Activated naive CD8-positive, alpha-beta T cell treated with anti-CD3 and anti-CD28 coated beads for 36 hours (primary cell): ENCODE results near the gene DTHD1. TPM values are rescaled to one million over a fixed set of nuclear protein-coding genes. Genes with fewer than 3 reads are reported as not detected.
A peak's percentile ranks its signal among the peaks of the same experiment; 100 is the strongest.

ENCODE experiments used
- DNase-seq: peaks from one replicate; pipeline ENCODE4 v3.0.0; 2021
- H3K27ac Mint-ChIP-seq: one replicate; pipeline ENCODE4 v1.8.0; 2022; ENCODE audit warnings: mild to moderate bottlenecking, moderate library complexity, mixed read lengths
- H3K27me3 Mint-ChIP-seq: one replicate; pipeline ENCODE4 v1.8.0; 2022; ENCODE audit warnings: mild to moderate bottlenecking, mixed read lengths
- H3K36me3 Mint-ChIP-seq: one replicate; pipeline ENCODE4 v1.8.0; 2021; ENCODE audit warnings: mild to moderate bottlenecking, mixed read lengths
- H3K4me1 Mint-ChIP-seq: one replicate; pipeline ENCODE4 v1.8.0; 2021; ENCODE audit warnings: mixed read lengths
- H3K4me3 Mint-ChIP-seq: one replicate; pipeline ENCODE4 v1.8.0; 2022; ENCODE audit warnings: mild to moderate bottlenecking, moderate library complexity, mixed read lengths
- H3K9me3 Mint-ChIP-seq: one replicate; pipeline ENCODE4 v1.8.0; 2022; ENCODE audit warnings: mixed read lengths
- total RNA-seq, 2 experiments: library from RNA; stranded (reverse); gene quantifications; one replicate each; pipeline ENCODE4 v1.2.3, GENCODE V29; 2021

DTHD1 gene
- total RNA-seq, 2 experiments from 2014 or later, result 0.08 to 0.12 TPM

GRCh38 chr4:36286481-36286871, 5.1 kb downstream of the DTHD1 start:
- Mint-ChIP-seq H3K4me1 (peaks cover 40% of the 10 kb centered on the region), H3K27me3 (no peaks in the 10 kb centered on the region), H3K27ac (peak overlapping the region; percentile 89), H3K4me3 (peak overlapping the region; percentile 5), H3K9me3 (no peaks in the 10 kb centered on the region), H3K36me3 (peaks cover 3% of the 10 kb centered on the region)
- DNase-seq, result no peak

- no peak for DNase-seq
- H3K36me3 Mint-ChIP-seq, result peaks cover 3% of the 10 kb centered on the region
- H3K4me1 Mint-ChIP-seq, result peaks cover 35% of the 10 kb centered on the region
- no peaks in the 10 kb centered on the region for H3K9me3 Mint-ChIP-seq
- no peaks in the 10 kb centered on the region for H3K27me3 Mint-ChIP-seq
- no peak overlapping the region for H3K27ac Mint-ChIP-seq
- no peak overlapping the region for H3K4me3 Mint-ChIP-seq
Observed at GRCh38 chr4:36288731-36289426, 7.5 kb downstream of the DTHD1 start.

DNA sequence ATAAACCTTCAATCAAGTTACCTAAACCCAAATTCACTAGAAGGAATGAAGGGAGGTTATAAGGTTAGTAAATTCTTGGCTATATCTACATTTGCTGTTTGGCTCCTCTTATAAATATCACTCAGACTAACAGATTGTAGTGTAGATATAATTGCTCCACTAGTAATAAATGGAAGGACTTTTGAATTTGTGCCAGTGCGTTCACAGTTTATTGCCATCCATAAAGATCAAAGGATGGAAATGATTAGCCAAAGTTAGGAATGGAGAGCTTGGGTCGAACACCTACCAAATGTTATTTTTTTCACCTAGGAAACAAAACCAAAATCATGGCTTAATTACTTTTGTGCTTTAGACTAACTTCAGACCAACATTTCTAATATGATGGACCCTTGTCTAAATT, 9.2 kb downstream of the DTHD1 start:
- H3K4me1 Mint-ChIP-seq, result peaks cover 19% of the 10 kb centered on the region
- no peaks in the 10 kb centered on the region for H3K27me3 Mint-ChIP-seq
- H3K4me3 Mint-ChIP-seq, result no peak overlapping the region
- H3K27ac Mint-ChIP-seq, result no peak overlapping the region
- no peaks in the 10 kb centered on the region for H3K9me3 Mint-ChIP-seq
- H3K36me3 Mint-ChIP-seq, result peaks cover 3% of the 10 kb centered on the region
- DNase-seq, result no peak

- Mint-ChIP-seq H3K4me3 (no peak overlapping the region), H3K27me3 (no peaks in the 10 kb centered on the region), H3K9me3 (no peaks in the 10 kb centered on the region), H3K36me3 (no peaks in the 10 kb centered on the region), H3K4me1 (peaks cover 7% of the 10 kb centered on the region), H3K27ac (no peak overlapping the region)
- DNase-seq, result no peak
Observed at GRCh38 chr4:36292556-36293188, 11.3 kb downstream of the DTHD1 start.

DNA sequence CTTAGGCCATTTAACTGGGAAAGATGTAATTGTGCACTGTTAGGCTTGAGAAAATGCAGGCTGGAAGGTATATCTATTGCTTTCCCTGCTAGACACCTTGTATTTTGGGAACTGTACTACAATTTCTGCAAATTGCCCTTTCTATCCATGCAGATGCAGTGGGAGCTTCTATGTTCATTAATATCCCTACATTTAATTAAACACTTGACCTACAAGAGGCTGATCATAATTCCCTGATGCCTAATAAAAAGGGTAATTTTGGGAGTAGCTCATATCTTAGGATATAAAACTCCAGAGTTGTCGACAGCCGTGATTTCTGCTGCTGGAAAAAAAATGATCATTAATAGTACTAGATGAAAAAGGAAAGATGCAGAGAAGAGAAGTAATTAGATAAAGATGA, 19.7 kb downstream of the DTHD1 start:
- H3K27ac Mint-ChIP-seq, result no peak overlapping the region
- DNase-seq, result no peak
- no peak overlapping the region for H3K4me3 Mint-ChIP-seq
- no peaks in the 10 kb centered on the region for H3K9me3 Mint-ChIP-seq
- H3K4me1 Mint-ChIP-seq, result peaks cover 11% of the 10 kb centered on the region
- H3K36me3 Mint-ChIP-seq, result no peaks in the 10 kb centered on the region
- H3K27me3 Mint-ChIP-seq, result peaks cover 5% of the 10 kb centered on the region

GRCh38 chr4:36303426-36304137, 22.2 kb downstream of the DTHD1 start:
- Mint-ChIP-seq H3K9me3 (no peaks in the 10 kb centered on the region), H3K27me3 (peaks cover 5% of the 10 kb centered on the region), H3K4me3 (no peak overlapping the region), H3K36me3 (no peaks in the 10 kb centered on the region), H3K4me1 (peaks cover 11% of the 10 kb centered on the region), H3K27ac (peak overlapping the region; percentile 49)
- DNase-seq, result no peak

DNA sequence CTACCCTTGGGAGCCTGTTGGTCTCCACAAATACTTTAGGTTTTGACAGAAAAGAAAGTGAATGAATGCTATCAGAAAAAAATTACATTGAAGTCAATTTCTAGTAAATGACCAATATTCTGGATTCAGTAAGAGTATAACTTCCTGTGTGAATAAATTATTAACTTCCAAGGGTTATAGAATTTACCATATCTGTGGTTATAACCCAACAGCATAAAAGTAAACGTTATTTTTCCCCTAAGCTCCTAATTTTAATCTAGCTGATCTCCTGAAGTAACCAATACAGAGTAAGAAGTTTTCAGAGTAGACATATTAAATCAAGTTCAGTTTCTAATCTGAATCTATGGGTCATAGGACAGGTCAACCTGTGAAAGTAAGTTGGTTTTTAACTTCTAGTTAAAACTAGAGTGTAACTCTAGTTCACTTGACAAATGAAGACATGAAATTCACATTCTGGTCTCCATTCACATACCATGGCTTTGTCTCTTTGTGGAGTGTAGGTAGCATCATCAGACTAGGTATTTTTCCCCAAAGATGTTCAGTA, 22.8 kb downstream of the DTHD1 start:
- no peak overlapping the region for H3K4me3 Mint-ChIP-seq
- peaks cover 5% of the 10 kb centered on the region for H3K27me3 Mint-ChIP-seq
- H3K4me1 Mint-ChIP-seq, result peaks cover 11% of the 10 kb centered on the region
- DNase-seq, result no peak
- H3K36me3 Mint-ChIP-seq, result no peaks in the 10 kb centered on the region
- no peaks in the 10 kb centered on the region for H3K9me3 Mint-ChIP-seq
- peak overlapping the region; percentile 31 for H3K27ac Mint-ChIP-seq

- Mint-ChIP-seq H3K27me3 (no peaks in the 10 kb centered on the region), H3K4me1 (peaks cover 24% of the 10 kb centered on the region), H3K4me3 (no peak overlapping the region), H3K36me3 (no peaks in the 10 kb centered on the region), H3K27ac (no peak overlapping the region), H3K9me3 (no peaks in the 10 kb centered on the region)
- no peak for DNase-seq
Observed at GRCh38 chr4:36308150-36308549, 26.7 kb downstream of the DTHD1 start.

- no peaks in the 10 kb centered on the region for H3K36me3 Mint-ChIP-seq
- no peak overlapping the region for H3K27ac Mint-ChIP-seq
- H3K4me3 Mint-ChIP-seq, result no peak overlapping the region
- no peak for DNase-seq
- peaks cover 13% of the 10 kb centered on the region for H3K4me1 Mint-ChIP-seq
- no peaks in the 10 kb centered on the region for H3K9me3 Mint-ChIP-seq
- H3K27me3 Mint-ChIP-seq, result no peaks in the 10 kb centered on the region
Observed at GRCh38 chr4:36310216-36310615, 28.8 kb downstream of the DTHD1 start.

- Mint-ChIP-seq H3K9me3 (no peaks in the 10 kb centered on the region), H3K27me3 (no peaks in the 10 kb centered on the region), H3K4me1 (peaks cover 13% of the 10 kb centered on the region), H3K36me3 (no peaks in the 10 kb centered on the region), H3K27ac (peak overlapping the region; percentile 36), H3K4me3 (peak overlapping the region; percentile 44)
- DNase-seq, result no peak
Observed at GRCh38 chr4:36310793-36311192, 29.4 kb downstream of the DTHD1 start.

GRCh38 chr4:36312511-36312910, 31.1 kb downstream of the DTHD1 start:
- Mint-ChIP-seq H3K36me3 (no peaks in the 10 kb centered on the region), H3K4me1 (peaks cover 18% of the 10 kb centered on the region), H3K9me3 (no peaks in the 10 kb centered on the region), H3K4me3 (no peak overlapping the region), H3K27ac (no peak overlapping the region), H3K27me3 (no peaks in the 10 kb centered on the region)
- no peak for DNase-seq

GRCh38 chr4:36313301-36313700, 31.9 kb downstream of the DTHD1 start:
- DNase-seq, result no peak
- no peaks in the 10 kb centered on the region for H3K9me3 Mint-ChIP-seq
- H3K36me3 Mint-ChIP-seq, result no peaks in the 10 kb centered on the region
- no peak overlapping the region for H3K27ac Mint-ChIP-seq
- H3K4me3 Mint-ChIP-seq, result no peak overlapping the region
- peaks cover 25% of the 10 kb centered on the region for H3K4me1 Mint-ChIP-seq
- H3K27me3 Mint-ChIP-seq, result no peaks in the 10 kb centered on the region

DNA sequence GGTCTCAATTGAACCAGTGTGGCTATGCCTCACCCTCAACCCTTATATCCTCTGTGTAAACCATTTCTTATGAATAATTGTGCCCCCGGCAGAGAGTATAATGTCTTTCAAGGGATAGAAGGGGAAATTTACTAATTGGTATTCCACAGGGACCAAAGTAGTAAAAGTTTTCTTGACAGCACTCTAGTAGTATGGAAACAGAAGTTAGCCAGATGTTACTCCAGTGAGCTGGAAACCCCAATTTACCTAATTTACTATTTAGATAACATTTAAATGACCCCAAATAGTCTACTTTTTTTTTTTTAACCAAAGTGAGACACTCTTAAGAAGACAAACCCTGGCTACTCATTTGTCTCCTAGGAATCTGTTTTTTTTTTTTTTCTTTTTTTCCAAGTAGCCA, 32.3 kb downstream of the DTHD1 start:
- H3K4me1 Mint-ChIP-seq, result peaks cover 25% of the 10 kb centered on the region

GRCh38 chr4:36316607-36317006, 35.2 kb downstream of the DTHD1 start:
- H3K9me3 Mint-ChIP-seq, result no peaks in the 10 kb centered on the region
- H3K4me1 Mint-ChIP-seq, result peaks cover 31% of the 10 kb centered on the region
- H3K36me3 Mint-ChIP-seq, result no peaks in the 10 kb centered on the region
- no peak overlapping the region for H3K4me3 Mint-ChIP-seq
- no peak for DNase-seq
- H3K27ac Mint-ChIP-seq, result no peak overlapping the region
- no peaks in the 10 kb centered on the region for H3K27me3 Mint-ChIP-seq

More for the DNA sequence above, 32.3 kb downstream of the DTHD1 start:
- H3K9me3 Mint-ChIP-seq, result no peaks in the 10 kb centered on the region
- peak overlapping the region; percentile 43 for H3K27ac Mint-ChIP-seq
- DNase-seq, result no peak
- no peak overlapping the region for H3K4me3 Mint-ChIP-seq
- no peaks in the 10 kb centered on the region for H3K36me3 Mint-ChIP-seq
- H3K27me3 Mint-ChIP-seq, result no peaks in the 10 kb centered on the region

GRCh38 chr4:36317721-36318120, 36.3 kb downstream of the DTHD1 start:
- no peaks in the 10 kb centered on the region for H3K36me3 Mint-ChIP-seq
- peaks cover 40% of the 10 kb centered on the region for H3K4me1 Mint-ChIP-seq
- no peaks in the 10 kb centered on the region for H3K27me3 Mint-ChIP-seq
- H3K9me3 Mint-ChIP-seq, result no peaks in the 10 kb centered on the region
- no peak for DNase-seq
- no peak overlapping the region for H3K4me3 Mint-ChIP-seq
- peak overlapping the region; percentile 37 for H3K27ac Mint-ChIP-seq
